HuH-7 (cell line): Measurements from ENCODE around the gene GADD45A.

Source experiments
- DNase-seq: peaks from one replicate; pipeline ENCODE4 v3.0.0; 2011; ENCODE audit warnings: low spot score

The GADD45A gene

GRCh38 chr1:67689267-67690017, 4.4 kb downstream of the GADD45A start:
- DNase-seq, result no peak

GRCh38 chr1:67690018-67690363, 5.0 kb downstream of the GADD45A start:
- no peak for DNase-seq

- DNase-seq, result no peak
These were observed 5.4 kb downstream of the GADD45A start for GRCh38 chr1:67690411-67690810.

- DNase-seq, result no peak
These were observed 6.7 kb downstream of the GADD45A start for GRCh38 chr1:67691712-67692111.

- no peak for DNase-seq
These were observed 11.0 kb downstream of the GADD45A start for GRCh38 chr1:67695963-67696362.

- no peak for DNase-seq
These were observed 11.7 kb downstream of the GADD45A start for GRCh38 chr1:67696708-67697107.

GRCh38 chr1:67700220-67700619, 15.2 kb downstream of the GADD45A start:
- no peak for DNase-seq

- peak; percentile 62 for DNase-seq
These were observed 15.8 kb downstream of the GADD45A start for GRCh38 chr1:67700692-67701410.

GRCh38 chr1:67701876-67702275, 16.9 kb downstream of the GADD45A start:
- no peak for DNase-seq

- no peak for DNase-seq
These were observed 19.4 kb downstream of the GADD45A start for GRCh38 chr1:67704351-67704750.

- no peak for DNase-seq
These were observed 20.9 kb downstream of the GADD45A start for GRCh38 chr1:67705735-67706453.

GRCh38 chr1:67708606-67709005, 23.6 kb downstream of the GADD45A start:
- no peak for DNase-seq

GRCh38 chr1:67710417-67710816, 25.4 kb downstream of the GADD45A start:
- DNase-seq, result no peak

GRCh38 chr1:67711158-67711854, 26.3 kb downstream of the GADD45A start:
- no peak for DNase-seq

- DNase-seq, result no peak
These were observed 26.8 kb downstream of the GADD45A start for GRCh38 chr1:67711855-67712212.

GRCh38 chr1:67713057-67713846, 28.3 kb downstream of the GADD45A start:
- DNase-seq, result peak; percentile 15

GRCh38 chr1:67715819-67716218, 30.8 kb downstream of the GADD45A start:
- no peak for DNase-seq

- DNase-seq, result no peak
These were observed 31.8 kb downstream of the GADD45A start for GRCh38 chr1:67716800-67717199.

- no peak for DNase-seq
These were observed 32.9 kb downstream of the GADD45A start for GRCh38 chr1:67717876-67718275.

GRCh38 chr1:67719329-67720196, 34.6 kb downstream of the GADD45A start:
- DNase-seq, result no peak

- no peak for DNase-seq
These were observed 36.1 kb downstream of the GADD45A start for GRCh38 chr1:67721112-67721511.
